Mesendoderm (in vitro differentiated cells): ENCODE data around the gene BTBD17. TPM values are rescaled to one million over a fixed set of nuclear protein-coding genes. Genes with fewer than 3 reads are reported as not detected.

ENCODE experiments used
- DNase-seq: peaks from one replicate; pipeline ENCODE4 v3.0.0; 2013
- H2AK5ac ChIP-seq: 2 replicates; pipeline ENCODE4 v1.6.1; 2013; ENCODE audit warnings: low read length, inconsistent platforms
- H2BK120ac ChIP-seq: 2 replicates; pipeline ENCODE4 v1.6.1; 2013; ENCODE audit warnings: low read depth, mild to moderate bottlenecking, low read length, moderate library complexity, mixed read lengths
- H2BK15ac ChIP-seq: replicated peaks from 2 replicates; pipeline ENCODE4 v1.6.1; 2013; ENCODE audit warnings: low read depth, mild to moderate bottlenecking, moderate library complexity
- H2BK5ac ChIP-seq: 2 replicates; pipeline ENCODE4 v1.6.1; 2013; ENCODE audit warnings: low read length, inconsistent platforms
- H3K18ac ChIP-seq: 2 replicates; pipeline ENCODE4 v1.6.1; 2013; ENCODE audit warnings: mild to moderate bottlenecking, low read length, mixed read lengths
- H3K23ac ChIP-seq: one replicate; pipeline ENCODE4 v1.6.1; 2013; ENCODE audit warnings: low read length
- H3K27ac ChIP-seq: 2 replicates; pipeline ENCODE4 v1.5.1; 2013; ENCODE audit warnings: low read depth, mild to moderate bottlenecking, inconsistent platforms, low read length, moderate library complexity
- H3K27me3 ChIP-seq: 2 replicates; pipeline ENCODE4 v1.6.1; 2013; ENCODE audit warnings: low read length, control low read depth, mild to moderate bottlenecking, inconsistent platforms; ENCODE audit not compliant: insufficient read depth, poor library complexity
- H3K36me3 ChIP-seq: 2 replicates; pipeline ENCODE4 v1.6.1; 2013; ENCODE audit warnings: low read length, inconsistent platforms; ENCODE audit not compliant: control insufficient read depth, insufficient read depth
- H3K4ac ChIP-seq: one replicate; pipeline ENCODE4 v1.6.1; 2013; ENCODE audit warnings: low read depth, mild to moderate bottlenecking, low read length, moderate library complexity
- H3K4me1 ChIP-seq: 2 replicates; pipeline ENCODE4 v1.6.1; 2013; ENCODE audit warnings: low read depth, low read length, inconsistent platforms; ENCODE audit not compliant: control insufficient read depth
- H3K4me2 ChIP-seq: 2 replicates; pipeline ENCODE4 v1.6.1; 2013; ENCODE audit warnings: low read length
- H3K4me3 ChIP-seq: 2 replicates; pipeline ENCODE4 v1.5.1; 2013; ENCODE audit warnings: mild to moderate bottlenecking, low read length
- H3K56ac ChIP-seq: one replicate; pipeline ENCODE4 v1.6.1; 2013; ENCODE audit warnings: low read length
- H3K79me1 ChIP-seq: 2 replicates; pipeline ENCODE4 v1.6.1; 2013; ENCODE audit warnings: low read length, inconsistent platforms
- H3K79me2 ChIP-seq: 2 replicates; pipeline ENCODE4 v1.6.1; 2013; ENCODE audit warnings: mild to moderate bottlenecking, low read length; ENCODE audit not compliant: control insufficient read depth, insufficient read depth
- H3K9ac ChIP-seq: 2 replicates; pipeline ENCODE4 v1.6.1; 2013; ENCODE audit warnings: low read length, inconsistent platforms
- H4K5ac ChIP-seq: one replicate; pipeline ENCODE4 v1.6.1; 2013; ENCODE audit warnings: low read length
- H4K8ac ChIP-seq: one replicate; pipeline ENCODE4 v1.6.1; 2013; ENCODE audit warnings: low read depth, mild to moderate bottlenecking, control low read depth, low read length, moderate library complexity
- WGBS: extraction: QIAGEN DNeasy Blood & Tissue Kit; methylation state at CpG from one replicate; pipeline ENCODE4 v1.1.7; 2013; ENCODE audit warnings: low lambda C conversion rate, missing lambda C conversion rate; ENCODE audit not compliant: insufficient coverage; ENCODE audit errors: extremely low coverage; 5-methylcytosine and 5-hydroxymethylcytosine counted together
- polyA plus RNA-seq, 2 experiments: library from polyadenylated mRNA; stranded (reverse); fragments of 200-250 nt; gene quantifications; one replicate each; pipeline ENCODE4 v1.2.3, GENCODE V29; 2013

The BTBD17 gene, protein sequence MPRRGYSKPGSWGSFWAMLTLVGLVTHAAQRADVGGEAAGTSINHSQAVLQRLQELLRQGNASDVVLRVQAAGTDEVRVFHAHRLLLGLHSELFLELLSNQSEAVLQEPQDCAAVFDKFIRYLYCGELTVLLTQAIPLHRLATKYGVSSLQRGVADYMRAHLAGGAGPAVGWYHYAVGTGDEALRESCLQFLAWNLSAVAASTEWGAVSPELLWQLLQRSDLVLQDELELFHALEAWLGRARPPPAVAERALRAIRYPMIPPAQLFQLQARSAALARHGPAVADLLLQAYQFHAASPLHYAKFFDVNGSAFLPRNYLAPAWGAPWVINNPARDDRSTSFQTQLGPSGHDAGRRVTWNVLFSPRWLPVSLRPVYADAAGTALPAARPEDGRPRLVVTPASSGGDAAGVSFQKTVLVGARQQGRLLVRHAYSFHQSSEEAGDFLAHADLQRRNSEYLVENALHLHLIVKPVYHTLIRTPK
- polyA plus RNA-seq (2013, experiment 1 of 2) = 0.65 TPM
- polyA plus RNA-seq (2013, experiment 2 of 2) = 0.73 TPM

DNA sequence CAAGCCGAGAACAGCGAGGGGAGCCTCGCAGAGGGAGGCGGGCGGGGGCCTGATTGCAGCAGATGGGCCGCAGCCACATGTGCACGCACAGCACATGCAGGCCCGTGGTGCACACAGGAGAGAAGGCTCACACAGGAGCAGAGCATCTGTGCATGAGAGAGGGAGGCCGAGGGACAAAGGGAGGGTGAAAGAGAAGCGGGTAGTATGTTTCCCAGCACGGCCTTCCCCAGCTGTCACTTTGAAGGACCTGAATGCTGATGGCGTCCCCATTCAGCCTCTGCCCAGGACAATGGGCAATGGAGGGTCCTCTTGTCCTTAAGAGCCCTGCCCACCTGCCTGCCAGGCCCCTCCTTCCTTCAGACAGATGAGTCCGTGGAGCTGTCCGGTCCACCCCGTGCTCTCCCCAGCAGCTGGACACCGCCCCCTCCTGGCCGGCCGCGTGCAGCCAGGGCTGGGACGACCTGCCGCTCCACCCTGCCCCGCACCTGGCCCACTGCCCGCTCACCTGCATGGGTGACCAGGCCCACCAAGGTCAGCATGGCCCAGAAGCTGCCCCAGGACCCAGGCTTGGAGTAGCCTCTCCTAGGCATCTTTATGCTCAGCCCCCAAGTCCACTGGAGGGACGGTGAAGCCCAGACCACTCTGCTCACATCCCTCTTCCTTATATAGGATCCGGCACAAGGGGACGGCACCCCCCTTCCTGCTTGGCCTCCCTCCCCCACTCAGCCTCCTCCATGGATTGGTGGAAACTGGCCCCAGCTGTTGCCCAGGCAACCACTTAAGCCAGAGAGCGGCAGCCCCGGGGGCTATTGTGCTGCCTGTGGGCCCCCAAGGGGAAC, at the start of gene BTBD17:
Gene BTBD17 (minus strand): TSS at position 639 of the 839 bp plus-strand sequence. CDS start 49 bp downstream, at position 590.
- Histone ChIP-seq H3K4me2 (no peak within 1 kb of the TSS), H4K5ac (no peak within 1 kb of the TSS), H3K23ac (no peak within 1 kb of the TSS), H3K9ac (no peak within 1 kb of the TSS), H2BK5ac (no peak within 1 kb of the TSS), H3K4me1 (no peaks in the 10 kb centered on the region), H2AK5ac (no peak within 1 kb of the TSS), H3K18ac (no peak within 1 kb of the TSS), H3K27me3 (no peaks in the 10 kb centered on the region), H3K79me2 (no peaks in the 10 kb centered on the region), H3K36me3 (no peaks in the 10 kb centered on the region), H3K56ac (peak within 1 kb of the TSS; percentile 28), H2BK120ac (no peak within 1 kb of the TSS), H2BK15ac (no peak within 1 kb of the TSS), H4K8ac (no peak within 1 kb of the TSS), H3K4me3 (no peak within 1 kb of the TSS), H3K4ac (no peak within 1 kb of the TSS), H3K27ac (no peak within 1 kb of the TSS), H3K79me1 (no peaks in the 10 kb centered on the region)
- DNase-seq = peak; percentile 78
- WGBS = no CpG with 5 or more reads among the region's 28 CpGs

DNA sequence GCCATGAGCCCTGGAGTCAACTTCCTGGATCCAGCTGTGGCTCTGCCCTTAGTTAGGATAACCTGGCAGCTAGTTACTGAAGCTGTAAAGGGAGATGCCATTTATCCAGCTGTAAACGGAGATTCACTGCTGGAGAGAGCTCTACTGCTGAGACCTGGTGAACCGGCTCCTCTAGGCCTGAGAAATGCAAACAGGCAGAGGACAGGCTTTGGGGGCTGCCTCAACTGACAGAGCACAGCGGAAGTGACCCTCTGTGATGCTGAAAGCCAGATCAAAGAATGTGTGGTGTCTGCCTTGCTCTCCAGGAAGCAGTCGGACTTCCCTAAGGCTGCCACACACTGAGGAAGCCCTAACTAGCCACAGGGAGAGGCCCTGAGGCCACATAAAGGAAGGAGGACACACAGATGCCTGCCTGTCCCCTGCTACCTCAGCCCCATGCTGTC, 48.4 kb upstream of the BTBD17 start:
- Histone ChIP-seq H2BK5ac (no peak overlapping the region), H4K8ac (no peak overlapping the region), H3K9ac (no peak overlapping the region), H3K27me3 (no peaks in the 10 kb centered on the region), H3K18ac (no peak overlapping the region), H3K4ac (no peak overlapping the region), H3K79me1 (no peaks in the 10 kb centered on the region), H3K79me2 (no peaks in the 10 kb centered on the region), H2BK120ac (no peak overlapping the region), H3K27ac (no peak overlapping the region), H3K4me2 (no peak overlapping the region), H2BK15ac (no peak overlapping the region), H3K4me1 (no peaks in the 10 kb centered on the region), H3K4me3 (no peak overlapping the region), H3K56ac (peak overlapping the region; percentile 60), H4K5ac (no peak overlapping the region), H3K23ac (no peak overlapping the region), H3K36me3 (no peaks in the 10 kb centered on the region), H2AK5ac (no peak overlapping the region)
- peak; percentile 27 for DNase-seq
- no CpG with 5 or more reads among the region's 4 CpGs for WGBS

DNA sequence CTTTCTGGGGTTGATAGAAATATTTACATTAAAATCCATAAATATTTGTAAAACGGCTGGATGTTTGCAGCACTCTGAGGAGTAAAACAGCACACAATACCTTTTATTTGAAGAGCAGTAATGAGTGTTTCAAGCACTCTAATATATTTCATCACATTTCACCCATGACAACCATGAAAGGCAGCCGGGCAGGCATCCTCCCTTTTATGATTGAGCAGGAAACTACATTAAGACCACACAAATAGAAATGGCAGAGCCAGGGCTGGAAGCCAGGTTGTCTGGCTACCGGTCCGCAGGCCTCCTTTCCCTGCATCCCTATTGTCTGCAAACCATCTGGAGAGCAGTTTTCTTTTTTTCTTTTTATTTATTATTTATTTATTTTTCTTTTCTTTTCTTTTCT, 47.1 kb upstream of the BTBD17 start:
- H3K27ac ChIP-seq = no peak overlapping the region
- no peak overlapping the region for H2BK15ac ChIP-seq
- no peak overlapping the region for H3K4ac ChIP-seq
- no peak overlapping the region for H4K5ac ChIP-seq
- no peak overlapping the region for H3K56ac ChIP-seq
- no peak for DNase-seq
- H2AK5ac ChIP-seq = no peak overlapping the region
- no peak overlapping the region for H3K18ac ChIP-seq
- H3K9ac ChIP-seq = no peak overlapping the region
- H3K79me1 ChIP-seq = no peaks in the 10 kb centered on the region
- no peaks in the 10 kb centered on the region for H3K79me2 ChIP-seq
- H3K23ac ChIP-seq = no peak overlapping the region
- no peak overlapping the region for H3K4me3 ChIP-seq
- H2BK120ac ChIP-seq = no peak overlapping the region
- H2BK5ac ChIP-seq = no peak overlapping the region
- no peak overlapping the region for H3K4me2 ChIP-seq
- peaks cover 2% of the 10 kb centered on the region for H3K4me1 ChIP-seq
- no peaks in the 10 kb centered on the region for H3K36me3 ChIP-seq
- WGBS = no CpG with 5 or more reads among the region's 4 CpGs
- H4K8ac ChIP-seq = no peak overlapping the region
- H3K27me3 ChIP-seq = no peaks in the 10 kb centered on the region

DNA sequence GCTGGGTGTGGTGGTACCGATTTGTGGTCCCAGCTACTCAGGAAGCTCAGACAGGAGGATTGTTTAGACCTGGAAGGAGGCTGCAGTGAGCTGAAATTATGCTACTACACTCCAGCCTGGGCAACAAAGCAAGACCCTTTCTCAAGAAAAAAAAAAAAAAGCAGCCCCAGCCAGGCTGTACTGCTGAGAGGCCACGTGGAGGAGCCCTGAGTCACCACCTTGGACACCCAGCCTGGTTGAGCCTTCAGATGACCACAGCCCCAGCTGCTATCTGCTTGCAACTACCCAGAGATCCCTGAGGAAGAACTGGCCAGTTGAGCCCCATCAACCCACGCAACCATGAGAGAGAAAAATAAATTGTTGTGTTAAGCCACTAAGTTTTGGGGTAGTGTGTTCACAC, 46.6 kb upstream of the BTBD17 start:
- Histone ChIP-seq H3K27ac (no peak overlapping the region), H3K4me2 (no peak overlapping the region), H3K9ac (no peak overlapping the region), H2BK15ac (no peak overlapping the region), H3K18ac (no peak overlapping the region), H2BK5ac (no peak overlapping the region), H4K5ac (no peak overlapping the region), H3K23ac (no peak overlapping the region), H3K79me2 (no peaks in the 10 kb centered on the region), H3K4ac (no peak overlapping the region), H3K4me1 (peaks cover 6% of the 10 kb centered on the region), H3K36me3 (no peaks in the 10 kb centered on the region), H3K4me3 (no peak overlapping the region), H4K8ac (no peak overlapping the region), H2AK5ac (no peak overlapping the region), H3K56ac (no peak overlapping the region), H3K27me3 (no peaks in the 10 kb centered on the region), H2BK120ac (no peak overlapping the region), H3K79me1 (no peaks in the 10 kb centered on the region)
- WGBS = no CpG with 5 or more reads among the region's 3 CpGs
- DNase-seq = peak; percentile 61

DNA sequence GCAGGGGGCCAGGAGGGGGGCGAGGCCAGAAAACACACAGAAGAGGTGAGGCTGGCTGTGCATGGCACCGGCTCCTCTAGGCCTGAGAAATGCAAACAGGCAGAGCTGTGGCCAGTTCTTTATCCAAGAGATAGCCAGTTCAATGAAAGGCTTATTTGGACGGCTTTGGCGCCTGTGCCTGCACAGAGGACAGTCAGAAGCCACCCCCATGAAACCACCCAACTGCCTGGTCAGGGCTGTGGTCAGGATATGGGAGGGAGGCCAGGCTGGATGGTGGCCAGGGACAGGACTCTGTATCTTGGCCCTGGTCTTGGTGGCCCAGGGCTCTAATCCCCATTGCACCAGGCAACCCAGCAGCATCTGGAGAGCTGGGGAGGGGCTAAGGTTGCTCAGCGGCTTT, 45.7 kb upstream of the BTBD17 start:
- H3K27me3 ChIP-seq = no peaks in the 10 kb centered on the region
- no peak overlapping the region for H2BK15ac ChIP-seq
- H3K9ac ChIP-seq = no peak overlapping the region
- no peak overlapping the region for H3K56ac ChIP-seq
- no peak overlapping the region for H3K27ac ChIP-seq
- H4K5ac ChIP-seq = no peak overlapping the region
- no peaks in the 10 kb centered on the region for H3K79me1 ChIP-seq
- H2BK5ac ChIP-seq = no peak overlapping the region
- H2BK120ac ChIP-seq = no peak overlapping the region
- no peak for DNase-seq
- H3K4me2 ChIP-seq = no peak overlapping the region
- H3K4me3 ChIP-seq = no peak overlapping the region
- H3K4me1 ChIP-seq = peaks cover 6% of the 10 kb centered on the region
- no peak overlapping the region for H3K23ac ChIP-seq
- no peaks in the 10 kb centered on the region for H3K36me3 ChIP-seq
- no peaks in the 10 kb centered on the region for H3K79me2 ChIP-seq
- no peak overlapping the region for H4K8ac ChIP-seq
- no peak overlapping the region for H3K18ac ChIP-seq
- no peak overlapping the region for H3K4ac ChIP-seq
- no CpG with 5 or more reads among the region's 5 CpGs for WGBS
- no peak overlapping the region for H2AK5ac ChIP-seq
